K562 treated with DMSO at 1 percent for 4 hours (cell line): ENCODE measurements around the gene PEX6. TPM values are rescaled to one million over a fixed set of nuclear protein-coding genes. Genes with fewer than 3 reads are reported as not detected.

Source experiments
- total RNA-seq: library from RNA; unstranded; fragments of 300-600 nt; gene quantifications from 2 replicates; pipeline ENCODE4 v1.2.3, GENCODE V29; 2022; ENCODE audit not compliant: insufficient read depth

Gene PEX6
- total RNA-seq = 52.3 and 52.7 TPM in 2 replicates

GRCh38 chr6:42978839-42979522, at the start of gene PEX6:
Gene PEX6 (minus strand): TSS chr6:42979181. CDS start chr6:42979150, 31 bp downstream.

DNA sequence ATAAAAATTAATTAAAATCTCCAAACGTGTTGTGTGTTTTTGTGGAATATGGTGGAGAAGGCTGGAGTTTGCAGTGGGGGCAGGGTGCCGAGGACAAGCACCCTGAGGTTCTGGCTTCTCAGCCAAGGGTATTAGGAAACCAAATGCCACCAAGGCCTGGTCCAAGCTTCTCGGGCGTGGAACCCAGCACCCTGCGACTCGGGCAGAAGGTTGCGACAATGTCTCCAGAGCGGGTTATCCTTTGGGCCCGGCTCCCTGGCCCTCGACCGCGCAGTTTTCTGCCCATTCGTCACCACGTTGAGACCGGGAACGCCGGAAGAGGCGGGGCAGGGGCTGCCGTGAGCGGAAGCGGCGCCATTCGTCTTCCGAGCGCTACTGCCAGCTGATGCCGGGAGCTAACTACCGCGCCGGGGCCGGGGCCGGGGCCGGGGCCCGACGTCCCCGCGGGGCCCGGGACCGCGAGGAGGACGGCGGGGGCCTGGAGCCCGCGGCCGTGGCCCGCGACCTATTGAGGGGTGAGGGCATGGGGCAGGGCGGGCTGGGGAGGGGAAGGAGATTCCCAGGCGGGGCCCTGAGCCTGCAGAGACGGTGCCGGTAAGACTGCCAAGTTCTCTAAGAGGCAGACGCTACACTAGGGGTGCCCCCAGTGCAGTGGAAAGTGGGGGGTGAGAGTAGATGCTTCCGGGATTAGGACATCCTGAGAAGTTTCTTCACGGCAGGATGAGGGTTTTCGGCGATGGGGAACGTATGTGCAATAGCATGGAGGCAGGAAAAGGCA, 42.5 kb upstream of the PEX6 start, which contains the start of gene RRP36:
TSS of gene RRP36 (plus strand) at position 354 of the 778 bp plus-strand sequence. CDS start at position 386, 32 bp downstream.

DNA sequence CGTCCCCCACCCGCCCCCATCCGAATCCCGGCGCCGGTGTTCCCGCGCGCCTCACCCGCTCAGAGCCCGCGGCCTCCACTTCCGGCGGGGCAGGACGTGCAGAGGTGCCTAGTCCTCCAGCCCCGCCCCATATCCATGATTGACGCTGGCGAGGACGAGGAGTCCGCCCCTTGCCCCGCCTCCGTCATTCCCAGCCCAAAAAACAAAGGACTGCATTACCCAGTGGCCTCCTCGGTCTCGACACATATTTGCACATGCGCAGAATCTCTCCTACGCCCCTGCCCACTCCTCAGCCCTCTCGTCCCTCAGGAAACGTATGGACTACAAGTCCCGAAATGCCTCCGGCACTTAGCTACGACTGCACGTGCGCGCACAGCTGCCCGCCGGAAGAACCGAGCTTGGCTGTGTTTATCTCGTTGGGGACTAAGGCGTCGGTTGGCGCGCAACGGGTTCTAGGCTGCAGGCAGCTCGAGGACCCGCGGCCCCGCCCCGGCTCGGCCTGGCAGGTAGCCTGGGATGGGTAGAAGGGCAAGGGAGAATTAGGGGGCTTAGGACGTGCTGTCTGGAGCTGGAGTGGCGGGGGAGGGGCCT, 35.0 kb upstream of the PEX6 start, which contains the start of the genes KLHDC3 and MEA1:
TSS of gene KLHDC3 (plus strand) at position 407 of the 591 bp plus-strand sequence. CDS start 2,944 bp downstream, outside the sequence.
TSS of gene MEA1 (minus strand) at position 104 of the 591 bp plus-strand sequence. CDS start 133 bp downstream, outside the sequence.

DNA sequence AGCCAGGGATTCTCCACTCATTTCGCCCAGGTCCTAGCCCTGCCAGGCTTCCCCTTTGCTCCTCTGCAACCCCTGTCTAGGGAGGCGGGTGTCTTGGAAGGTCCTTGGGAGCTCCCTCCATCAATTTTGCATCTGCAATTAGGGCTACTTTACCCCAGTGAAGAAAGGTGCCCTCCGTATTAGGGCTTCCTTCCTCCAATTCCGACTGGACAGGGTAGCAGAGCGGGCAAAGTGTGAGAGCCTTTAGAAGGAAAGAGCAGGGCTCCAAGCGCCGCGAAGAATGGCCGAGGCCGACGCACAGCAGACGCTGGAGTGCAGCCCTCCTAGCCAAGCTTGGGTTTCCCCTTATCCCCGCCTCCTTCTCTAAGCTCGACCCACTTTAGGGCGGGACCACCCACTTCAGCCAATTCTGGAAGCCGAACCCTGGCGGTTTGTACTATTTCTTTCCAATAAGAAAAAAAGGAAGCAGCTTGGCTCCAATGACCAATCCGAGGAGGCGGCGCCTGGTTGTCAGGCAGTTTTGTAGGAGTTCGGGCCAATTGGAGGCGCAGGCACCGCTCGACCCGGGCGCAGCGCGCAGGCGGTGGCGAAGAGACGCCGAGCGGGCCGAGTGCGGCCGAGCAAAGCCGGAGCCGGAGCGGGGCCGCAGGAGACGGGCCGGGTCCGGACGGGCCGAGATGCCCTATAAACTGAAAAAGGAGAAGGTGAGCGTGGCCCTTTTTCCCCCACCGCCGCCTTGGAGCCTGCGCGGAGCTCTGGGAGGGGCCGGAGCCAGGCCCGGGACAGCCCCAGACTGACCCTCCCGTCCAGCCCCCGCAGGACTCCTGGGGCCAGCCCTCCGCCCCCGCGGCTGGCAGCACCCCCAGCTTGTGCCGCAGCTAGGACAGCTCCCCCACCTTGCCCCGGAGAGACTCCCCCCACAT, 5.3 kb upstream of the PEX6 start, which contains the start of gene PPP2R5D:
TSS of gene PPP2R5D (plus strand) at position 570 of the 923 bp plus-strand sequence. CDS start at position 678, 108 bp downstream.

DNA sequence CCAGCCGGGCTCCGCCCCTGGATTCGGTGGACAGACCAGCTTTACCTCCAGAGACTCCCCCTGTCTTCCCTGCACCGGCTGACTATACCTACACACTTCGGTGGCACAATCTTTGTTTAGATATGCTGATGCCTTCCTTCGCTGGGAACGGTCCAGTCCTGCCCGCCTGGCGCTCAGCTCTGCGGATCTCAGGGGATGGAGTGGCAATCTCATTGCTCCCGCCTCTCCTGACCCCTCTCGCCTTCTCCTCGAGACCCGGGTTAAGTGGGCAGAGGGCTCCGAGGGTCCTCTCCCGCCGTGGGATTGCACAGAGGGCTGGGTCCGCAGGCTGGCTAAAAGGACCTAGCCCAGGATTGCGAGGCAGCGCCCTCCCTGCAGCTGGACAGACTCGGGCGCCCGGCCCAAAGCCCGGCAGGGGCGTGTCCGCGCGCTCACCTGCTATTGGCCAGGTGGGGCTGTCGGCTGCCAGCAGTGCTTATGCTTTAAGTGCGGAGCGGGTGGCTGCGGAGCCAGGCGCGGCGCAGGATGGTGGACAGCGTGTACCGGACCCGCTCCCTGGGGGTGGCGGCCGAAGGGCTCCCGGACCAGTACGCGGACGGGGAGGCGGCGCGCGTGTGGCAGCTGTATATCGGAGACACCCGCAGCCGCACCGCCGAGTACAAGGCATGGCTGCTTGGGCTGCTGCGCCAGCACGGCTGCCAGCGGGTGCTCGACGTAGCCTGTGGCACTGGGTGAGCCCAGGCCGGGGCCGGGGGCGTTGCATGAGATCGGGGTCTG, 18.6 kb downstream of the PEX6 start, which contains the start of gene GNMT:
TSS of gene GNMT (plus strand) at position 512 of the 777 bp plus-strand sequence. CDS start at position 526, 14 bp downstream.

DNA sequence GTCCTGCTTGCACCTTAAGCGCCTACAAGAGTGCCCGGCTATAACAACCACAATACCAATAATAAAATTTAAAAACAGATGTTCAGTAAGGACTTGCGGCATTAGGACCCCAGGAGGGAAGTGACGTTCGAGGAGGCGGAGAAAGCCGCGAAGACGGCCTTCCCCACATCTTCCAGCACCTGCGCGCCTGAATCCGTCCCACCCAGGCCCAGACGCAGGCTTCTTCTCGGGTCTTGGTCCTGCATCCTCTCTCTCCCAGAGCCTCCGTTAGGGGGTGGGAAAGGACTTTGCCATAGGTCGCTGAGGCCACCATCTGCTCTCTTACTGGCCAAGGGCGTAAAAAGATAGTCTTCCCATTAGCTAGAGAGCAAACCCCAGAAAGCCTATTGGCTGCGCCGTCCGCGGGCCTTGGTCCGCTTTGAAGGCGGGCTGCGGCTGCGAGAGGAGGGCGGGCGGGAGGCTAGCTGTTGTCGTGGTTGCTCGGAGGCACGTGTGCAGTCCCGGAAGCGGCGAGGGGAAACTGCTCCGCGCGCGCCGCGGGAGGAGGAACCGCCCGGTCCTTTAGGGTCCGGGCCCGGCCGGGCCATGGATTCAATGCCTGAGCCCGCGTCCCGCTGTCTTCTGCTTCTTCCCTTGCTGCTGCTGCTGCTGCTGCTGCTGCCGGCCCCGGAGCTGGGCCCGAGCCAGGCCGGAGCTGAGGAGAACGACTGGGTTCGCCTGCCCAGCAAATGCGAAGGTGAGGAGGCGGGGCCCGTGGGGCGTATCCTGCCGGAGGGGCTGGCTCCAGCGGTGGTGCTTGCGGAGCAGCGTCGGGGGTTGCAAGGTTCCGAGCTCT, 49.8 kb downstream of the PEX6 start, which contains the start of gene CNPY3:
TSS of gene CNPY3 (plus strand) at position 495 of the 835 bp plus-strand sequence. CDS start at position 586, 91 bp downstream.

GRCh38 chr6:42915732-42916131, 63.2 kb downstream of the PEX6 start, which contains the start of gene PTCRA:
Gene PTCRA (plus strand): TSS chr6:42916053. CDS start chr6:42916070, 17 bp downstream.

Other genes with a start within 250 kb of the PEX6 start
- 38.7 and 44.5 TPM in 2 replicates for gene TBCC, start 233.1 kb downstream of the PEX6 start, total RNA-seq
- gene BICRAL, start 197.1 kb downstream of the PEX6 start, total RNA-seq = 4.9 and 5.2 TPM in 2 replicates
- gene RPL7L1, start 99.6 kb downstream of the PEX6 start, total RNA-seq = 98.4 and 99.4 TPM in 2 replicates
- not detected in 2 replicates for gene PTCRA, start 63.1 kb downstream of the PEX6 start, total RNA-seq
- 27.6 and 29.4 TPM in 2 replicates for gene CNPY3, start 49.7 kb downstream of the PEX6 start, total RNA-seq
- gene GNMT, start 18.4 kb downstream of the PEX6 start, total RNA-seq = 0.99 TPM in 1 of 2 replicates, not detected in the other
- gene PPP2R5D, start 5.4 kb upstream of the PEX6 start, total RNA-seq = 47.6 and 53.3 TPM in 2 replicates
- gene MEA1, start 34.8 kb upstream of the PEX6 start, total RNA-seq = 70.7 and 80.4 TPM in 2 replicates
- gene KLHDC3, start 35.1 kb upstream of the PEX6 start, total RNA-seq = 156 and 168 TPM in 2 replicates
- 74.9 and 92.3 TPM in 2 replicates for gene RRP36, start 42.4 kb upstream of the PEX6 start, total RNA-seq
- 22.7 and 29.4 TPM in 2 replicates for gene CUL7, start 74.7 kb upstream of the PEX6 start, total RNA-seq
- 126 and 131 TPM in 2 replicates for gene MRPL2, start 80.3 kb upstream of the PEX6 start, total RNA-seq
- gene KLC4, start 80.5 kb upstream of the PEX6 start, total RNA-seq = 33.5 and 36.4 TPM in 2 replicates
- 10.4 and 12.0 TPM in 2 replicates for gene PTK7, start 97.1 kb upstream of the PEX6 start, total RNA-seq
- 33.6 and 38.1 TPM in 2 replicates for gene SRF, start 192.1 kb upstream of the PEX6 start, total RNA-seq
- gene CUL9, start 203.0 kb upstream of the PEX6 start, total RNA-seq = 12.5 and 20.5 TPM in 2 replicates